ENCODE results near the gene SLC27A5.
A peak's percentile ranks its signal among the peaks of the same experiment; 100 is the strongest.
"Not testable (repeated sequence)": the region's sequence is repeated elsewhere in the genome, so short reads cannot be mapped to it uniquely, and the experiment has no call there.

Gene SLC27A5

GRCh38 chr19:58521651-58522050, 9.9 kb upstream of the SLC27A5 start:
- DNase-seq: no peak

DNA sequence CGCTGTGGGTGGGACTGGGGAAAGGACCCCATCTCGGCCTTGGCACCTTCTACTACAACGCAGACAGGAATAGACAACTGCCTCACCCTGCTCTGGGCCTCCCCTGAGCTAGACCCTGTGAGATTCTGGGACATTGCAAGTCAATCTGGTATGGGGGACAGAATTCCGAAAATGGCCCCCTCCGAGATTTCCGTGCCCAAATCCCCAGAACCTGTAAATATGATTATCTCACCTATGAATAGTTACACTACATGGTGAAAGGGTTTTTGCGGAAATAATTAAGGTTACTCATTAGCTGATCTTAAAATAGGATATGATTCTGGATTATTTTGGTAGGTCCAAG, 8.4 kb upstream of the SLC27A5 start:
- no peak for DNase-seq

DNA sequence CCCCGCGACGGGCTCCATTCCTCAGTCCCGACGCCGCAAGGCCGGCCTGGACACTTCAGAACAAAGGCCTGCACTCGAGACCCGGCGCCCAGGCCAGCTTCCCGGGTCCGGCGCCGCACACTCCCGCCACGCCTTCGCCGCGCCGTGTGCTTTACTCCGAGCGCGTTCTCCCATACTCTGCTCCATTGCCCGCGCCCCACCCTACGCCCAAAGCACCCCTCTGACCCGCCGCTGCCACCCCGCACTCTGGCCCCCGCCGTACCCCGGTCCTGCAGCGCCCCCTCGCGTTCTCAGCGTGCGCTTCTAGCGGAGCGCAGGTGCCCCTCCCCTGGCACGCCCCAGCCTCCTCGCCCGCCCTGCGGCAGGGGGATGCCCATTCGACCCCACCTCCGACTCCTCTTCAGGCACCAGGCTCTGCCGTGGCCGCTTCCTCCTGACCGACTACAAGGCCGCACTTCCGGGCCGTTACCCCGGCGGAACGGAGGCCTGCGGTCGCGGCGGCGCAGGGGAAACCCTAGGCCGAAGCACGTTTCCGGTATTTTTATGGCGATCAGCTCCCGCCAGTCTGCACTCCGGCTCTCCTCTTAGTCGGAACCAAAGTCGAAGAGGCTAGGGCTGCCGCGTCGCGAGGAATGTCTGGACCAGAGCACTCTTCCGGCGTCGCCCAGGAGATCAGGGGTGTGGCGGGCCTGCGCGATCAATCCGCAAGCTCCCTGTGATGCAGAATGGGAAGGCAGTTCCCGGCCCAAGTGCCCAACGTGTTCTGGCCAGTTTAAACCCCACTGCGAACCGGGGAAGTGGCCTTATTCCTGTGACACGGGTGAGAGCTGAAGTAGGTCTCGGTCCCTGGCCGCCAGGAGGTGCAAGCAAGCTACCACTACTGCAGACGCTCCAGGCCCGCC, 7.8 kb upstream of the SLC27A5 start, which contains the start of gene ZBTB45:
ZBTB45 (minus strand) TSS at position 456 of the 902 bp plus-strand sequence. CDS start 2,137 bp downstream, outside the sequence.
- DNase-seq: peak; percentile 72 to 95 (median 86)

DNA sequence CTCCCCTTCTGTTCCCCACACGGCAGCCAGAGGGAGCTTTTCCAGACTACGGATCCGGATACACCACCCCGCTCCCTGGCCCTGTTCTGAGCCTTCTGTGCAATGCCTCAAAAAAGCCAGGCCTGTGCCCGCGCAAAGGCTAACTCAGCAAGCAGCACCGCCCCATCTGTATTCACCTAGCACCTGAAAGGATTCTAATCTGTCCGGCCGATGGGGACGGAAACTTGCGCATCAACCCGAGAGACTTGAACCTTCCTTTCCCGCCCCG, 7.2 kb upstream of the SLC27A5 start:
- DNase-seq: peak in 3 of 4 experiments; percentile 15 to 30 (median 30)

DNA sequence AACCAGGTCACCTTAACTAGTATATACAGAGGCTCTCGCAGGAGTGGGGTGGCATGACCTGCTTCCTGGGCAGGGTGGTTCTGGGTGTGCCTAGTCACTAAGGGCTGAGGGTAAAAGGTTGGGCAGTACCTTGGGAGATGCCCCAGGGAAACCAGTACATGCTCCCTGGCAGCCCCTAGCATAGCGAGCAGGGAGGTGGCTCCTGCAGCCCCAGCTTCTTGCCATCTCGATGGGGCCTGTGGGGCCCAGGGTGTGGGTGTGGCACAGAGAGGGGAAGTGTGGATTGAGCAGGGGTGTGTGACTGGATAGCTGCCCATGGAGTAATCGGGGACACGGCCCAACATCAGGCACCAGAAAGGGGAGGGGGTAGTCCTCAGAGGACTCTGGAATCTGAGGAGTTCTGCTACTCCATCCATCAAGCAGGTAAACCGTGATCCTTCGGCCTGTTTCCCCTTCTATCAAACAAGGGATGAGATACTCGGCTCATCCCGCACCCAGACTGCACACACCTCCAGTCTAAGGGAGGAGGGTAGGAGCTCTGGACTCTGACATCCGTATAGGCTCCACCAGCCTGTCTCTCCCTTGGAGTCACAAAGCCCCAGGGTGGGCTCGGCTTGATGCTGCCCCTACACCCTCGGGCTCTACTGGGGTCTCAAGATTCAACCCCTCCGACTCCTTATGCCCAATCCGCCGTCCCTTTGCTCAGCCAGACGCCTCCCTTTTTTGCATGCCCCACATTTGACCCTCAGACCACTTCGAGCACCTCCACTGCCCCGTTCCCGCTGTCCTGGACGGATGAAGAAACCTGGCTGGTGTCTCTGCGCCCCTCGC, 6.7 kb upstream of the SLC27A5 start:
- DNase-seq: no peak

DNA sequence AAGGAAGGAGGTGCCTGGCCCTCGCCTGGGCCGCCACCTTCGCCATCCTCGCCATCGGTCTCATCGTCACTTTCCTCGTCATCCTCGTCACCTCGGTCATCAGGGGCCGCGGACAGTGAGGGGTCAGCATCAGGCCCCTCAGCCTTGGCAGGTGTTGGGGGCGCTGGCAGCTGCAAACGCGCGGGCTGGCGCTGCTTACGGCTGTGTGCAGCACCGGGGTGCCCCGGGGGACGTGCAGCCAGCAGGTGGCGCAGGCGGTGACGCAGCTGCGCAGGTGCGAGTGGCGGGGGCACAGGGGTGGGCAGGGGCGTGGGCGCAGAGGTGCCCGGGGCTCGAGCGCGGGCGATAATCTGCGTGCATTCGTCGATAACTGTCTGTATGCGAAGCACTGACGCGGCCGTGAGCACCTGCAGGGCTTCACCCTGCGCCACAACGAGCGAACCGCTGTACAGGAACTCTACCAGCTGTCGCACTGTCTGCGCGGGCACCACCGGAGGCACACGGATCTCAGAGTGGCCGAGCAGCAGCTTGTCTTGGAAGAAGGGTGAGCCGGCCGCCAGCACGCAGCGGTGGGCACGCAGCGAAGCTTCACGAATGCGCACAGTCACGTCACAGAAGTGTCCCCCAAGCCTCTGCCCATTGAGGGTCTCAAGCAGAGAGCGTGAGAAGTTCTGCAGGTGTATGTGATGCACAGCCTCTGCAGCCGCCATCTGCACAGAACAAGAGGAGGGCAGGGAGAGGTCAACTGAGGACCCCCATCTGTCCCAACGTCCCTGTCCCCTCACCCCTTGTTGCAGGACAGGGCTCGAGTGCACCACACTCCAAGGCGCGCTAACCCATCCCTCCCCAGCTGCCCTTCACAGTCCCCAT, 5.4 kb upstream of the SLC27A5 start:
- no peak for DNase-seq

DNA sequence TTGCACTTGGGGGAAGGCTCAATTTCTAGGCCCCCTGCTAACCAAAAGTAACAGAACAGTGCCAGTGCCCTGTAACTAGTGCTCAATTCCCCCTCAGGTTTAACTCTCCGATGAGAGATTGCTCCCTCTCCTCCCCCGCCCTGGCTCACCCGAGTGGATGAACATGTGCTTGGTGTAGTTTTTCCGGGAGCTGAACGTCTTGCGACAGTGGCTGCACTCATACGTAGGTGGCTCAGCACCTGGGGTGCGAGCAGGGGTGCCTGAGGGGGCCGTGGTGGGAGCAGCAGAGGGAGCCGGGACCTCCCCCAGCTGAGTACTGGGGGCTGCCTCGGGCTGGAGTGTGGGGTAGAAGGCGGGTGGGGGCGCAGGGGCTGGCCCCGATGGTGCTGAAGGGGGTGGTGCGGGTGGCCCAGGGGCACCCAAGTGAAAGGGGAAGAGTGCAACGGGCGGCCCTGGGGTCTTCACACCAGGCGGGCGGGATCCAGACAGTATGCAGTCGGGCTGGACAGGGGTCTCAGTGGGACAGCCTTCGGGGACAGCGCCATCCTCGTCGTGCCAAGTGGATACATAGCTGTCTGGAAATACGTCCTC, 4.5 kb upstream of the SLC27A5 start:
- no peak for DNase-seq

DNA sequence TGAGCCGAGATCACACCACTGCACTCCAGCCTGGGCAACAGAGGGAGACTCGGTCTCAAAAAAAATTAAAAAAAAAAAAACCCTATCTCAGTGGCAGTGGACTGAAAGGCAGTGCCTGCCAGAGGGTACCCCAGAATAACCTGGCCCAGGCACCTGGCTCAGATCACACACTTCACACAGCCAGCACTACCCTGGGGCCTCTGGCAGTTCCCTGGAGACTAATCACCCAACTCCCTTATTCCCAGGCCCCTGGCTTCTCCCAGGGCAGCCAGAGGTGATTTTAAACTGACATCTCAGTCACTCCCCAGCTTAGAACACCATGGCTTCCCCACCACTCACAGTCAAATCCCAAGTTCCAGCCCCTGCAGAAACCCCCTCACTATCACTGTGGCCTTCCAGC, 3.5 kb upstream of the SLC27A5 start:
- no peak for DNase-seq

DNA sequence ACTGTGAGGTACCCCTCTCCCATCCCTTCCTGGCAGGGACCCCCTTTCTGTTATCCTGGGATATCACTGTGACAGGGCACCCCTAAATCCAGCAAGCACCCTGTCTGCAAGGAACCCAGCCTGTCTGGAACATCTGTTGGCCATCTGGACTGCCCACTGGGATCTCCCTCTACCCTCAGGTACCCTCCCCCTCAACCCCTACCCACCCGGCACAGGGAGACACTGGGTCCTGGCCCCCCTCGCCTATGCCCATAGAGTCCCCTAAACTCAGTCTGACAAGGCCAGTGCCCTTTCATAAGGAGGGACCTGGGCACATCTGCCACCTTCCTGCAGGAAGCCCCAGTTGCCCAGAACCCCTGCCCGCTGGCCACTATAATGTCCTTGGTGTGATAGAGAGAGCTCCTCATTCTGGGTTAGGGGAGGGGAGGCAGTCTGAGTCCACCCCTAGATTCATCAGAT, 2.8 kb upstream of the SLC27A5 start:
- DNase-seq: no peak

- peak; percentile 90 to 93 (median 90) for DNase-seq
Observed at GRCh38 chr19:58513694-58514563, 2.1 kb upstream of the SLC27A5 start.

- DNase-seq: no peak
Observed at GRCh38 chr19:58513213-58513693, 1.5 kb upstream of the SLC27A5 start.

GRCh38 chr19:58510084-58510862, 1.5 kb downstream of the SLC27A5 start:
- no peak for DNase-seq

DNA sequence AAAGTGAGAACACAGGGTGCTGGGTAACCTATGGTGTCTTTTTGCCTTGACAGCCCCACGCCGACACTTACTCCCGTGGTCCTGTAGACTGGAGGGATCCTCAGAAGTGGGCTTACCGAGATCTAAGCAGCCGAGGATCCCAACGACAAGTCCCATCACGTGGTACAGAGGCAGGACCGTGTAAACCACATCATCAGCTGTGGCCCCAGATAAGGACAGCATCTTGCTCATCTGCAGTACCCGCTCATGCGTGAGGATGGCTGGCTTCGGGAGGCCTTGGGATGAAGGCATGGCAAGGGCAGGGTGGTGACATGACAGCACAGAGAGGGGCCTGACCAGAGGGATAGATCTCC, 2.1 kb downstream of the SLC27A5 start:
- DNase-seq: no peak

GRCh38 chr19:58507602-58508223, 4.1 kb downstream of the SLC27A5 start:
- not testable (repeated sequence) for DNase-seq

DNA sequence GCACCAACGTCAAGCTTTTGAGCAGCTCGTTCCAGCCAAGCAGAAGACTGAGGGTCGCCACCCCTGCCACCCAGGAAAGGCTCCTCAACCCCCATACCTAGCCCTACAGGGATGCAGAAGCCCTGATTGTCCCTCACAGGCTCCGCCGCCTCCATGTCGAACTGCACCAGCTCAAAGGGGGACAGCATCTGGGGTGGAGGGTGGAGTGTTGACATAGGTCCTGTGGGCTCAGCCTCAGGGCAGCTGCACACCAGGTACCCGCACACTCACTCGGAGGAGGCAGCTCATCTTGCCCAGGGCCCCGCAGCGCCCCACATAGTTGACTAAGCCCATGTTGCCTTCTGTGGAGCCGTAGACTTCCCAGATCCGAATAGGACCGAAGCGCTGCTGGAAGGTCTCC, 11.6 kb downstream of the SLC27A5 start:
- no peak for DNase-seq

- DNase-seq: peak; percentile 85 to 98 (median 91)
Observed at GRCh38 chr19:58499021-58499927, 12.5 kb downstream of the SLC27A5 start.

- no peak for DNase-seq
Observed at GRCh38 chr19:58498316-58499020, 13.3 kb downstream of the SLC27A5 start.

DNA sequence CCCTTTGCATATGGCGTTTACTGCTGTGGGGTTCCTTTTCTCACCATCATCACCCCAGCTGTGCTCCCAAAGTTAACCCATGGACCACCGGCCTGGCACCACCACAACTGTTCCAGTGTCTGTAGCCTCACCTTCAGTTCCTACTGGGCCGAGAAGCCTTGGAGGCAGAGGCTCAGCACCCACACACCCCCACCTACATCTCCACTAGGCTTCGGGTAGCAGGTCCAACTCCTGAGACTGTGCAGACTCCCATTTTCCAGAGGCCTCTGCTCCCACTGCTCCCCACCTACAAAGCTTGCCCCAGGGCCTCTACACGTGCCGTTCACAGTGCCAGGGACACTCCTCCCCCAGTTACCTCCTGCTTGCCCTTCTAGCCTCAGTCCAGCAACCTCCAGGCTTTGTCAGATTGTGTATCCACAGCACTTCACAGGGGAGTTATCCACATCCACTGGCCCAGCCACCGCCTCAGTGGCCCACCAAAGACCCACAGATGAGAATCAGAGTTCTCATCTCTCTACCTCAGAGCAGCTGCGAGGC, 14.1 kb downstream of the SLC27A5 start:
- DNase-seq: no peak

Data from activated CD4-positive, CD25-positive, alpha-beta regulatory T cell (primary cell).